ENCODE measurements around the gene KIAA0232. TPM values are rescaled to one million over a fixed set of nuclear protein-coding genes. Genes with fewer than 3 reads are reported as not detected.

The KIAA0232 gene
- total RNA-seq, 1 donor from 2014 or later = 32.1 TPM

DNA sequence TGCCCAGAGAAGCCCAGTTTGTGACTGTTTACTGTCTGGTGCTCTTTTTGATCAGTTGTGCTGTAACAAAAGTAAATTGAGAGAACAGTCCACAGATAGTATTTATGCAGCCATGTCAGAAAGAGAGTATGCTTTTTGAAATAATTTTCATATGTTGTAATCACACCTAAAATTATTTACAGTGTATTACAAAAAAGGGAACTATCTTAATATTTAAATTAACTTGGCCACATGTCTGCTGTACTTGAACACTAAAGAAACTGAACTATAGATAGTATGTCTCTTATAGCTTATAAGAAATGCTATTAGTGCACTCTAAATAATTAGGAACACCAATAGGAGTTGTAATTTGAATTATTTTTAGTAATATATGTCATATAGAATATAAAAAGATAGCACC, 30.2 kb downstream of the KIAA0232 start:
- Histone ChIP-seq H3K36me3 (ENCODE audit: control insufficient read depth, insufficient read depth, low read length) (no peaks in the 10 kb centered on the region), H3K4me3 (ENCODE audit: low read depth, low read length) (no peak overlapping the region), H3K27me3 (ENCODE audit: control insufficient read depth, insufficient read depth, low read length) (no peaks in the 10 kb centered on the region)
- DNase-seq (ENCODE audit: low read depth) = no peak
- TF ChIP-seq, protein P1, sequence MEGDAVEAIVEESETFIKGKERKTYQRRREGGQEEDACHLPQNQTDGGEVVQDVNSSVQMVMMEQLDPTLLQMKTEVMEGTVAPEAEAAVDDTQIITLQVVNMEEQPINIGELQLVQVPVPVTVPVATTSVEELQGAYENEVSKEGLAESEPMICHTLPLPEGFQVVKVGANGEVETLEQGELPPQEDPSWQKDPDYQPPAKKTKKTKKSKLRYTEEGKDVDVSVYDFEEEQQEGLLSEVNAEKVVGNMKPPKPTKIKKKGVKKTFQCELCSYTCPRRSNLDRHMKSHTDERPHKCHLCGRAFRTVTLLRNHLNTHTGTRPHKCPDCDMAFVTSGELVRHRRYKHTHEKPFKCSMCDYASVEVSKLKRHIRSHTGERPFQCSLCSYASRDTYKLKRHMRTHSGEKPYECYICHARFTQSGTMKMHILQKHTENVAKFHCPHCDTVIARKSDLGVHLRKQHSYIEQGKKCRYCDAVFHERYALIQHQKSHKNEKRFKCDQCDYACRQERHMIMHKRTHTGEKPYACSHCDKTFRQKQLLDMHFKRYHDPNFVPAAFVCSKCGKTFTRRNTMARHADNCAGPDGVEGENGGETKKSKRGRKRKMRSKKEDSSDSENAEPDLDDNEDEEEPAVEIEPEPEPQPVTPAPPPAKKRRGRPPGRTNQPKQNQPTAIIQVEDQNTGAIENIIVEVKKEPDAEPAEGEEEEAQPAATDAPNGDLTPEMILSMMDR (IDR thresholded peaks at IDR 0.05; ENCODE audit: insufficient read depth, low read length, poor library complexity, severe bottlenecking) = no peak

DNA sequence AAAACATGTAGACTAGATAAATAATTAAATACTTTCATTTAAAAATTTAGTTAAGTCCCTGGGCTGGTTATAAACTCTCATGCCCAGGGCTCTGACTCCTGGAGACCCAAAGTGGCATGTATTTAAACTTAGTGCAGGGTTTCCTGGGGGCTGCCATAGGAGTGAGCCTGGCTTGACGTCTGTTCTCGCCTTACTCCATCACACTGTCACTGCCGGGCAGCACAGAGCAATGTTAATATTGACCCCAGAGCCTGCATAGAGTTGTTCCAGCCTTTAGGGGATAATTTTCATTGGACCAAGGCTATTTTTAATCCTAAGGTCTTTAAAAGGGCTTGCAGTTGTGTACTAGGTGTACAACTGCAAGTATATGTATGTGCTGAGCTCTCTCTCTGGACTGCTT, 31.2 kb downstream of the KIAA0232 start:
- H3K4me3 ChIP-seq (ENCODE audit: low read depth, low read length) = no peak overlapping the region
- TF ChIP-seq, protein P1 (IDR thresholded peaks at IDR 0.05; ENCODE audit: insufficient read depth, low read length, poor library complexity, severe bottlenecking) = no peak
- DNase-seq (ENCODE audit: low read depth) = no peak
- no peaks in the 10 kb centered on the region for H3K36me3 ChIP-seq (ENCODE audit: control insufficient read depth, insufficient read depth, low read length)
- no peaks in the 10 kb centered on the region for H3K27me3 ChIP-seq (ENCODE audit: control insufficient read depth, insufficient read depth, low read length)

DNA sequence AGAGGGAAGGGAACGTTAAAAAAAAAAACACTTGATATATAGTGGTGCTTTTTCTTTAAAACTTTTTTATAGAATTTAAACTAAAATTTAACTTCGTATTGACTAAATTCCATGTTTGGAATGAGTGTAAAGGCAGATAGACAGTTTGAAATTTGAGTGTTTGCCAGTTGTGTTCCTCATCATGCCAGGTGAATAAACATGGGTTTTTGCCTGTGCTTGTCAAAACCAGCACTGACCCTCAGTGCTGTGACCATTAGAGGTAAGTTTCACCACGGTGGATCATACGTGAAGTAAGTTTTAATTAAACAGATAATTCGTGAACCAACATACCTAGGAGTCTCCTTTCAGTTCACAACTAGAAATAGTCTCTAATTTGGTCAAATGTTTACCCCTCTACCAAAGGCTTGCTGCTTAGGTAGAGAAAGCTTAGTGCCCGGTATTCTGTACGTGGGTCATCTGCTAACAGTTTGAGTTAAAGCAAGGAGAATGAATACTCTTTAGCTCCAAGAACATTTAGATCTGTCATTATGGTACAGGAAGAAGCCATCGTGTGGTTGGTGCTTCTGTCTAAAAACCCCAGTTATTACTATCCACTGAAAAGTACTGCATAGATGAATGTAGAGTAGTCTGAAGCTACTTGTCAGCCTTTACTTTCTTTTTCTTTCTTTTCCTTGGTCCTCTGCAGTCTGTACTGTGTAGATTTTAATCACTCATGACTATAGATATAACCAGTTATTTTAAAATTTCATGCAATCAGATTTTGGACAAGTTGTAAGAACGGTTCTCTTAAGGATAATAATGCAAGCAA, 32.7 kb downstream of the KIAA0232 start:
- Histone ChIP-seq H3K4me3 (ENCODE audit: low read depth, low read length) (no peak overlapping the region), H3K36me3 (ENCODE audit: control insufficient read depth, insufficient read depth, low read length) (no peaks in the 10 kb centered on the region), H3K27me3 (ENCODE audit: control insufficient read depth, insufficient read depth, low read length) (no peaks in the 10 kb centered on the region)
- no peak for DNase-seq (ENCODE audit: low read depth)
- TF ChIP-seq, protein P1 (IDR thresholded peaks at IDR 0.05; ENCODE audit: insufficient read depth, low read length, poor library complexity, severe bottlenecking) = no peak

DNA sequence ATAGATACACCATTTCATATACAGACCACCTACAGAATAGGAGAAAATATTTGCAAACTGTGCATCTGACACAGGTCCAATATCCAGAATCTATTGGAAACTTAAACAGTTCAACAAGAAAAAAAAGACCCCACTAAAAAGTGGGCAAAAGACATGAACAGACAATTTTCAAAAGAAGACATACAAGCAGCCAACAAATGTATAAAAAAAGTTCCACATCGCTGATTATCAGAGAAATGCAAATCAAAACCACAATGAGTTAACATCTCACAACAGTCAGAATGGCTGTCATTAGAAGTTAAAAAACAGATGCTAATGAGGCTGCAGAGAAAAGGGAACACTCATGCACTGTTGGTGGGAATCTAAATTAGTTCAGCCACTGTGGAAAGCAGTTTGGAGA, 36.8 kb downstream of the KIAA0232 start:
- Histone ChIP-seq H3K27me3 (ENCODE audit: control insufficient read depth, insufficient read depth, low read length) (no peaks in the 10 kb centered on the region), H3K36me3 (ENCODE audit: control insufficient read depth, insufficient read depth, low read length) (no peaks in the 10 kb centered on the region), H3K4me3 (ENCODE audit: low read depth, low read length) (no peak overlapping the region)
- TF ChIP-seq, protein P1 (IDR thresholded peaks at IDR 0.05; ENCODE audit: insufficient read depth, low read length, poor library complexity, severe bottlenecking) = no peak
- DNase-seq (ENCODE audit: low read depth) = no peak

DNA sequence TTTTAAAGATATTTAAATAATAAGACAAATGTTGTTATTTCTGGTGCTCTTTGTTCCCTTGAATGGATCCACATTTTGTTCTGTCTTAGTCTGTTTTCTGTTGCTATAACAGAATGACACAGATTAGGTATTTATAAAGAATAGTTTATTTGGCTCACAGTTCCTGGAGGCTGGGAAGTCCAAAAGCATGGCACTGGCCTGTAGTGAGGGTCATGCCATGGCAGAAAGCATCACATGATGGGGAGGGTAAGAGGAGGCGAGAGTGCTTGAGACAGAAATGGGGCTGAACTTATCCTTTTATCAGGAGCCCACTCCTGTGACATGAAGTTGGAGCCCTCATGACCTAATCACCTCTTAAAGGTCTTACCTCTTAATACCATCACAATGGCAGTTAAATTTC, 38.2 kb downstream of the KIAA0232 start:
- H3K4me3 ChIP-seq (ENCODE audit: low read depth, low read length) = no peak overlapping the region
- no peaks in the 10 kb centered on the region for H3K27me3 ChIP-seq (ENCODE audit: control insufficient read depth, insufficient read depth, low read length)
- no peaks in the 10 kb centered on the region for H3K36me3 ChIP-seq (ENCODE audit: control insufficient read depth, insufficient read depth, low read length)
- no peak for DNase-seq (ENCODE audit: low read depth)
- TF ChIP-seq, protein P1 (IDR thresholded peaks at IDR 0.05; ENCODE audit: insufficient read depth, low read length, poor library complexity, severe bottlenecking) = no peak

DNA sequence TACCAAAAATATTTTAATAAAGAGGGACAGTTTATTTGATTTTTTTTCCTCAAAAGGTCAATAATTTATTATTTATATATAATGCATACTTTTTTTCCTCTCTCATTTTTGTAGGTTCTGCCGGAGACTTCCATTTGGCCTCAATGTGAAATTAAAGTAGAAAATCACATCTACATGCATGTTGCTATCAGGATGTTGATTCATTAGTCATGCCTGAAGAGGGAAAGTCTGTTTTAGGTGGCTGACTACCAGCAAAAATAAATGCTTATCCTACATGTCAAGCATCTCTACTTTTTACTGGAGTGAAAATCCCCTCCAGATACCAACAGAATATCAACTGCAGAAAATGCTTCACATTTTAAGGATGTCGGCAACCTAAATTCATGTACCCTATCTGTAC, 41.5 kb downstream of the KIAA0232 start:
- Histone ChIP-seq H3K27me3 (ENCODE audit: control insufficient read depth, insufficient read depth, low read length) (no peaks in the 10 kb centered on the region), H3K4me3 (ENCODE audit: low read depth, low read length) (no peak overlapping the region), H3K36me3 (ENCODE audit: control insufficient read depth, insufficient read depth, low read length) (no peaks in the 10 kb centered on the region)
- no peak for DNase-seq (ENCODE audit: low read depth)
- TF ChIP-seq, protein P1 (IDR thresholded peaks at IDR 0.05; ENCODE audit: insufficient read depth, low read length, poor library complexity, severe bottlenecking) = no peak

All from kidney epithelial cell (primary cell).